CD1c-positive myeloid dendritic cell (primary cell): ENCODE measurements around the gene JTB.

Experiments used
- DNase-seq: peaks from one replicate; pipeline ENCODE4 v3.0.0-alpha.2; 2016; ENCODE audit errors: extremely low spot score

The JTB gene

GRCh38 chr1:153932156-153933131, 45.0 kb downstream of the JTB start:
- DNase-seq, result no peak

DNA sequence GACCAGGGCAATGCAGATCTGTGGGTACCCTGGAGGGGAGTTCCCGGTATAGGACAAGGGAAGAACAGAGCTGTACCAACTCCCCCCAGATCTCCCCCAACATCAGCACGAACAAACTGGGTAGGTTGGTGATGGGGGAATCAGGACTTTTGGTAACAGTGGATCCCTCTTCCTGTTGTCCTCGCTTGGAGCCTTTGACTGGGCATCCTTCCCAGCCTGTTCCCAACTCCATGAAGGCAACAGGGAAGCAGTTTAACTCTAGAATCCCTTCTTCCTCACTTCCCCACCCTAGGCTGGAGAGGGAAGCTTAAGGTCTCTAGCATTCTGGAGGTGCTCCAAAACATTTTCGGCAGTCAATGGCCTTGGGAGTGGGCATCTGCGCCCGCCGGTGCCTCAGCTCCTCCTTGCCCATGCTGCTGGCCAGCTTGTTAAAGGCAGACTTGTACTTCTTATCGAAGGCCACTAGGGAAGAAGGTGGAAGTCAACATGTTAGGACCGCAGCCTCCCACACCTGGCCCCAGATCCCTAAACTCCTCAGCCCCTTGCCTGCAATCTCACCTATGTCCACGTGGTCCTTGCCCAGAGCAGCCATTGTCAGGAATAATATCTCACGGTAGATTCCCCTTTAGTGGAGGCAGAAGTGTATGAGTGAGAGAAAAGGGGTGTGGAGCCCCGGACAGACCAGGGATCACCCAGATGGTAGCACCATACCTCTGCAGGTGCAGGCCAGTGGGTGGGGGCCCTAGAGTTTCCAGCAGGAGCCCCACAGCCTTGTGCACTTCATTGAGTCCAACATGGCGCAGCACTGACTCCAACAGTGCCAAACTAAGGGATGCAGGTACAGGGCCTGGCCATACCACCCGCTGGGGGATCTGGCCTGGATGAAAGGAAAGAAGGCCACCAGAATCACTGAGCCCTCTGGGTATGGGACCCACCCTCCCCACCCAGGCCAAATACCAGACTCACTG, 47.2 kb downstream of the JTB start:
- no peak for DNase-seq

- DNase-seq, result no peak
Measured at GRCh38 chr1:153929426-153929825, 48.0 kb downstream of the JTB start.

DNA sequence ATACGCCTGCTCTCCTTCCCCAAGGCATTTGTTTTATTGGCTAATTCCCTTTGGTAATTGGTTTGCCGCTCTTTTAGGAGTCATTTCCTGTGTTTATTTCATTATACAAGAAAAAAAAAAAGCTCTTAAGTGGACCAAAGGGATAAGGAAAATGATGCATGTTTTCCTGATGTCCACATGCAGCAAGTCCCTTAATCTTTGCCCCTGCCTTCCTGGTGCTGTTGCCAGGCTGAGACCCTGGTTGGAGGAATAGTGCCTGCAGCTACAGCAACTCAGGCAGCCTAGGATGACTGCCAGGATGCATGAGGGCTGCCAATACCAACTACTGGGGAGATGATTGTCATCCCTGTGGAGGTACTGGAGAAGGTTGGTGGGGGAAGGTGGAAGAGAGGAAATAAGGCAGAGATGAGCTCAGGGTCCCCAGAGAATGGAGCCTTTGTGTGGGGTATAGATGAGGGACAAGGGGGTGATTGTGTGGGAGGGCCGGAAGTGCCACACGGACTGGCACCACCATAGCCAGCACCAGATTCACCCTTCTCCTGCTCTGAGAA, 48.6 kb downstream of the JTB start:
- DNase-seq, result no peak

GRCh38 chr1:153928245-153928644, 49.2 kb downstream of the JTB start:
- DNase-seq, result no peak

DNA sequence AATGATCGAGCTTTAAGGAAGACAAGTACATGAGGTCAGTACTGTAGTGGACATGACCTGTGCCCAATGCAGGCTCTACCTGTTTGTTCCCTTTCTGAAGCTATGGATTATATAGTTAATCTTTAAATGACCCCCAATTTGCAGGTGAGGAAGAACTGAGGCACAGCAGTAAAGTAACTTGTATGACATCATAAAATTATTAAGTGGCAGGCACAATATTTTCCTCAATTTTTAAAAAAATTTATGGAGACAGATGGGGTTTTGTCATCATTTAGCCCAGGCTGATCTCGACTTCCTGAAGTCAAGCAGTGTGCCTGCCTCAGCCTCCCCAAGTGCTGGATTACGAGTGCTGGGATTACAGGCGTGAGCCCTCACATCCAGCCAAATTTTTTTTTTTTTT, 51.1 kb downstream of the JTB start:
- no peak for DNase-seq
